GM12801 (cell line): Measurements from ENCODE around the gene KCNIP3.

Source experiments
- TF ChIP-seq, protein P1 (sequence below): IDR thresholded peaks from one replicate; pipeline ENCODE4 v1.5.1; 2011; ENCODE audit warnings: control low read depth; ENCODE audit not compliant: insufficient read length; ENCODE audit errors: extremely low read depth

KCNIP3 gene

DNA sequence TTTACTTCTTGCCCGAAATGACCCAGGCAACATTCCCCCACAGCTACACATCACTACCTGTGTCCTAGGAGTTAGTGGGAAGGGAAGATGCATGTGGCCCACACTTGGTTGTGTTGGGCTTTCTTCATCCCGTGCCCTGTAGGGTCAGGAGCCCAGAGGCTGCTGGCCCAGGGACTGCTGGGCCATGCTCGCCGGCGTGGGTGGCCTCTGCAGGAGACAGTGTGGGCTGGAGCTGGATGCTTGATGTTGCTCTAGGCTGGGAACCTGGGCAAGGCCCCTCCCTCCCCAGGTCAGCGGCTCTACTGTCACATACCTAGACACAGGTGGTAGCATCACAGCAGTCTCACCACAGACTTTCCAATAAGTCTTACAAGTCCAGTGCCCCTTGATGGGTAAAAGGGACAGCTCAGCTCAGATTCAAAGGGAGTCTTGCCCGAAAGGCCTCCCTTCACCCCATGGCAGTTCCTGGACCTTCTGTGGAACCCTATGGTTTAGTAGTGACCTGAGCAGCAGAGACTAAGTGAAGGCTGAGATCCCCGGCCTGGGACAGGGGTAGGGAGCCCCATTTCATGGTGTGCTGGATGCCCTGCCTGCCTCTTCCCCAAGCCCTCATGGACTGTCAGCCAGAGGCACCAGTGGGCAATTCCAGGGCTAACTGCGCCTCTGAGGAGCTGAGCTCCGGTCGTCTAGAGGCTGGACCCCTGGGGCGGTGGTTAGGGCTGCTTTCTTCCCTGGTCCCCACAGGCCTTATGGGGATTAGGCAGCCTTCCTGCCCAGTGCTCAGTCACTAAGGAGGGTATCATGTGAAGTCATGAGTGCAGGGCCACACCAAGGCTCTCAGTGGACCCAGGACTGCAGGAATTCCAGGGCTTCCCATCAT, 59.9 kb downstream of the KCNIP3 start:
- TF ChIP-seq, protein P1, sequence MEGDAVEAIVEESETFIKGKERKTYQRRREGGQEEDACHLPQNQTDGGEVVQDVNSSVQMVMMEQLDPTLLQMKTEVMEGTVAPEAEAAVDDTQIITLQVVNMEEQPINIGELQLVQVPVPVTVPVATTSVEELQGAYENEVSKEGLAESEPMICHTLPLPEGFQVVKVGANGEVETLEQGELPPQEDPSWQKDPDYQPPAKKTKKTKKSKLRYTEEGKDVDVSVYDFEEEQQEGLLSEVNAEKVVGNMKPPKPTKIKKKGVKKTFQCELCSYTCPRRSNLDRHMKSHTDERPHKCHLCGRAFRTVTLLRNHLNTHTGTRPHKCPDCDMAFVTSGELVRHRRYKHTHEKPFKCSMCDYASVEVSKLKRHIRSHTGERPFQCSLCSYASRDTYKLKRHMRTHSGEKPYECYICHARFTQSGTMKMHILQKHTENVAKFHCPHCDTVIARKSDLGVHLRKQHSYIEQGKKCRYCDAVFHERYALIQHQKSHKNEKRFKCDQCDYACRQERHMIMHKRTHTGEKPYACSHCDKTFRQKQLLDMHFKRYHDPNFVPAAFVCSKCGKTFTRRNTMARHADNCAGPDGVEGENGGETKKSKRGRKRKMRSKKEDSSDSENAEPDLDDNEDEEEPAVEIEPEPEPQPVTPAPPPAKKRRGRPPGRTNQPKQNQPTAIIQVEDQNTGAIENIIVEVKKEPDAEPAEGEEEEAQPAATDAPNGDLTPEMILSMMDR: no peak

DNA sequence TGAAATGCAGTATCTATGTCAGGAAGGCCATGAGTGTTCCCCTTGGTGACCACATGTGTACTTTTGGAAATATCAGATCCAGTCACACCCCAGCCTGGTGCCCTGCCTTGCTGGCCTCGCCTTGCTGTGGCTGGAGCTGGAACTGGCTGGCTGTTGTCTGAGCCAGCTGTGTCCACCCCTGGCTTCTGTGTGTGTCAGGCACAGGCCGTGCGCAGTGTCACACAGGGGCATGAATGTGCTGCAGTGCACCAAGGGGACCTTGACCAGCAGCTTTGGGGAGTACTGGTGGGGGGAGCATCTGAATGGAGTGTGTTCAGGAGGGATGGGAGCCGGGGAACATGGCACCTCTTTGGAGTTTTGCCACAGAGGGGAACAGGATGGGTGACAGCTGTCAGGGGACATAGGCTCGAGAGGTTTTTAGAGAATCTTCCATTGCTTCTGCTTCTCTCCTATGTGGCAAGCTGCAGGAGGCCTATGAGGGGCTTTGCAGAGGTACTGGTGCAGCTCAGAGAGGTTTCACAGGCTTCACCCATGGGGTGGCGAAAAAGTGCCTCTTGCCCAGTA, 60.7 kb downstream of the KCNIP3 start:
- TF ChIP-seq, protein P1: no peak

DNA sequence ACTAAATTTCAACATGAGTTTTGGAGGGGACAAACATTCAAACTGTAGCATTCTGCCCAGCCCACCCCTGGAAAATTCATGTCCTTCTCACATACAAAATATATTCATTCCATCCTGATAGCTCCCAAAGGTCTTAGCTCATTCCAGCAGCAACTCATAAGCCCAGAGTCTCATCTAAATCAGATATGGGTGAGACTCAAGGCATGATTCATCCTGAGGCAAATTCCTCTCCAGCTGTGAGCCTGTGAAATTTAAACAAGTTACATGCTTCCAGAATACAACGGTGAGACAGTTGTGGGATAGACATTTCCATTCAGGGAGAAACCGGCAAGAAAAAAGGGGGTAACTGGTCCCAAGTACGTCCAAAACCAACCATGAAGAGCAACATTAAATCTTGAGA, 61.9 kb downstream of the KCNIP3 start:
- TF ChIP-seq, protein P1: no peak

DNA sequence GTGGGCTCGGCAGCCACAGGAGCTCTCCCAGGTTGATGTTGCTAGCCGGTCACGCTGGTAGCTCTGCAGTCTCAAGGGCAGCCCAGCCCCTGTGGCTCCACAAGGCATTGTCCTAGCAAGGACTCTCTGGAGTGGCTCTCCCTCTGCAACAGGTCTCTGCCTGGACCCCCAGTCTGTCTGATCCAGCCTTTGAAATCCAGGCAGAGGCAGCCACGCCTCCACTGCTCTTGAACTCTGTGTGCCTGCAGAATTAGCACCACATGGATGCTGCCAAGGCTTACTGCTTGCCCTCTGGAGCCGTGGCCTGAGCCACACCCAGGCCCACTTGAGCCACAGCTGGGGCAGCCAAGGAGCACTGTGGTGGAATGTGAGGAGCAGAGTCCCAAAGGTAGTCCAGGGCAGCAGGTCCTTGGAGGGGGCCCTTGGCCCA, 62.4 kb downstream of the KCNIP3 start:
- TF ChIP-seq, protein P1: no peak

DNA sequence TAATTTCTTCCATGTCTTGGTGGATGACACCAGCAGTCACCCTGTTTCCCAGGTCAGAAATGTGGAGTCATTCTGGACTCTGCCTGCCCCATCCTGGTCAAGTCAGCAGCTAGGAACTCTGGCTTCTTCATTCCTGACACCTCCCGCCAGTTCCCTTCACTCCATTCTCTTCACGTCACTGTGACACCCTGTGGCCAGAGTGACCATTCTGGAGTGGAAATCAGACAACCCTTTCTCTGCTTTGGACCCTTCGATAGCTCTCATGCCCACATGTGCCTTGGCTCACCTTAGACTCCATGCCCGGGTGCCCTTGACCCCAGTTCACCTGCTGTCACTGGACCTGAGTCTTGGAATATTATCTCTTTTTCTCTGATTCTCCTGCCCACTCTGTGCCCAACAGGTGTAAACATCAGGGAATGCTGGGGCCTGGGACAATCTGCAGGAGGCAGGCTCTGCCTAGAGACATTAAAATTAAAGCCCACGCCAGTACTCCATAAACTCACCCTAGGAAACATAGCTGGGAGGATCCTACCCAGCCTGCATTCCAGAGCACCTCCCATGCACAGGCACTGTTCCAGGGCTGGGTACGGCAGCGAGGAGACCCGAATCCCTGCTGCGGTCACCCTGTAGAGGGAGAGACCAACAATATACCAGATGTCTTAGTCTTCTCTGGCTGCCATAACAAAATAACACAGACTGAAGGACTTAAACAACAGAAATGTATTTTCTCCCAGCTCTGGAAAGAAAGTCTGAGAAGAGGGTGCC, 64.3 kb downstream of the KCNIP3 start:
- TF ChIP-seq, protein P1: no peak

DNA sequence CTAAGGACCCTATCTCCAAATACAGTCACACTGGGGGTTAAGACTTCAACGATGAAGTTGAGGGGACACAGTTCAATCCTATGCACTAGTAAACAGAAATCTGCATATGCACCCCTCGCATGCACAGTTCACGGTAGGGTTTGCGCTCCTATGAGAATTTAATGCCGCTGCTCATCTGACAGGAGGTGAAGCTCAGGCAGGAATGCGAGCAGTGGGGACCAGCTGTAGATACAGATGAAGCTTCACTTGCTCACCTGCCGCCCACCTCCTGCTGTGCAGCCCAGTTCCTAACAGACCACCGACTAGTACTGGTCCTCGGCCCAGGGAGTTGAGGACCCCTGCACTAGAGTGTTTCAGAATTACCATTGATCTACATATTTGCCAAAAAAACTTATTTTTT, 65.3 kb downstream of the KCNIP3 start:
- TF ChIP-seq, protein P1: no peak

DNA sequence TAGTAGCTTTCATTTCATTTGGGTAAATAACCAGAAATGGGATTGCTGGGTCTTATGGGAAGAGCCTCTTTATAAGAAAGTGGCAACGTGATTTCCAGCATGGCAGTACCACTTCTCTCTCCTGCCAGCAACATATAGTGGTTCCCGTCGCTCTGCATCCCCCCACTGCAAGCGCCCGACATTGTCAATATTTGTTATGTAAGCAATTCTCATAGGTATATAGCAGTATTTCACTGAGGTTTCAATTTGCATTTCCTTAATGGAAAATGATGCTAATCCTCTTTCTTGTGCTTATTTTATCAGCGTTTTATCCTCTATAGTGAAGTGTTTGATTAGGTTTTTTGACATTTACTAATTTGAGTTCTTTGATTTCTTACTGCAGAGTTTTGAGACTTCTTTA, 69.4 kb downstream of the KCNIP3 start:
- TF ChIP-seq, protein P1: no peak
